Gastroesophageal sphincter (tissue), 3 donors: ENCODE measurements around the gene MCAM.

Source experiments
- EP300 ChIP-seq: sonication (generic); formaldehyde crosslinking; IDR thresholded peaks from one replicate; pipeline ENCODE4 v1.6.1; 2017; ENCODE audit warnings: antibody characterized with exemption, mild to moderate bottlenecking
- POLR2A ChIP-seq, 2 donors: fragments of 450-650 bp; IDR thresholded peaks; one replicate each; pipeline ENCODE4 v1.6.1; 2017; ENCODE audit warnings: antibody characterized with exemption in 2 of 2, mild to moderate bottlenecking in 2 of 2, moderate library complexity in 1 of 2
- POLR2AphosphoS5 ChIP-seq: sonication (generic); formaldehyde crosslinking; IDR thresholded peaks from one replicate; pipeline ENCODE4 v1.6.1; 2017; ENCODE audit warnings: antibody characterized with exemption
- TF ChIP-seq, protein P1 (sequence below), 4 experiments: fragments of 200-600 bp in 2 of 4; fragments of 450-650 bp in 2 of 4; sonication (generic) in 1 of 4; IDR thresholded peaks; one replicate each; pipeline ENCODE4 v1.5.1; 2017 to 2019; ENCODE audit warnings: antibody characterized with exemption in 4 of 4, mild to moderate bottlenecking in 2 of 4, moderate library complexity in 2 of 4

DNA sequence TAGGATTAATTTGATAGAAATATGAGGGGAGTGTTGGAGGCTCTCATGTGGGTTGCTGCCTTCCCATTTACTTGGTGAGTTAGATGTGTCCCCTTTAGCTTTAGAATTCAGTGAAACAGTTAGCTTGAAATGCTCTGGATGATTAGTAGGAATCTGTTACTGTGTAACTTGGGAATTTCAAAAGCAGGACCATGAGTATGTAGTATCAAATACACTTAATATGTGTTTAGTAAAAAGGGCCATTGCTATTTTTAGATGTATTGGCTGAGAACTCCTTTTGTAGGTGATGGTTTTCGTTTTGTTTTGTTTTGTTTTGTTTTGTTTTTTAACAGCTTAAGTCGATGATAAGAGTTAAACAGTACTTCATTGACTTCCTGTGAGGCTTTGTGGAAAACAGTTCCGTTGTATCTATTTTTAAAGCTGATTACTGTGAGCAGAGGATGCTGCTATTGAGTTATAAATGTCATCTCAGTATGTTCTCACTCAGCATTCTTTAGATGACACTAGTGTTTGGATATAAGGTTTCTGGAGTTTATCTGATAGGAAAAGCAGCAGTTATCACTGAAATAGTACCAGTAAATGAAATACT lies 53.5 kb downstream of the MCAM start:
- TF ChIP-seq, protein P1, sequence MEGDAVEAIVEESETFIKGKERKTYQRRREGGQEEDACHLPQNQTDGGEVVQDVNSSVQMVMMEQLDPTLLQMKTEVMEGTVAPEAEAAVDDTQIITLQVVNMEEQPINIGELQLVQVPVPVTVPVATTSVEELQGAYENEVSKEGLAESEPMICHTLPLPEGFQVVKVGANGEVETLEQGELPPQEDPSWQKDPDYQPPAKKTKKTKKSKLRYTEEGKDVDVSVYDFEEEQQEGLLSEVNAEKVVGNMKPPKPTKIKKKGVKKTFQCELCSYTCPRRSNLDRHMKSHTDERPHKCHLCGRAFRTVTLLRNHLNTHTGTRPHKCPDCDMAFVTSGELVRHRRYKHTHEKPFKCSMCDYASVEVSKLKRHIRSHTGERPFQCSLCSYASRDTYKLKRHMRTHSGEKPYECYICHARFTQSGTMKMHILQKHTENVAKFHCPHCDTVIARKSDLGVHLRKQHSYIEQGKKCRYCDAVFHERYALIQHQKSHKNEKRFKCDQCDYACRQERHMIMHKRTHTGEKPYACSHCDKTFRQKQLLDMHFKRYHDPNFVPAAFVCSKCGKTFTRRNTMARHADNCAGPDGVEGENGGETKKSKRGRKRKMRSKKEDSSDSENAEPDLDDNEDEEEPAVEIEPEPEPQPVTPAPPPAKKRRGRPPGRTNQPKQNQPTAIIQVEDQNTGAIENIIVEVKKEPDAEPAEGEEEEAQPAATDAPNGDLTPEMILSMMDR (IDR thresholded peaks at IDR 0.05) = no peak
- no peak for TF ChIP-seq POLR2A (IDR thresholded peaks at IDR 0.05)
- TF ChIP-seq POLR2AphosphoS5 = no peak
- TF ChIP-seq EP300 = no peak
